ENCODE results near the gene GMDS. TPM values are rescaled to one million over a fixed set of nuclear protein-coding genes. Genes with fewer than 3 reads are reported as not detected.

GMDS gene
- total and polyA plus RNA-seq, 2 of the 8 experiments (the other 6 are each of a cell fraction or from before 2014, with no cell fraction given) = 16.8 to 50.0 TPM

DNA sequence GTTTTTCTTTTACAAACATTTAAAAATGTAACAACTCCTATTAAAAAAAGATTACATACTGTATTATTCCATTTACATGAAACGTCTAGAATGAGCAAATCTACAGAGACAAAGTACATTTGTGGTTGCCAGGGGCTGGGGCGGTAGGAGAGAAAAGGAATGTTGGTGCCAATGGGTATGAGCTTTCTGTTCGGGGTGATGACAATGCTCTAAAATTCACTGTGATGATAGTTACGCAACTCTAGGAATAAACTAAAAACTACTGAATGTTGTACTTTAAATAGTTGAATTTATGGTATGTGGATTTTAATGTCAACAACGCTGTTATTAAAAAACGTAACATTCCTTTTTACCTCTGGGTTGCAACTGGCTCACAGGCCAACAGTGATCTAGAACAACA, 211.1 kb downstream of the GMDS start:
- Histone ChIP-seq H2BK12ac (ENCODE audit: low read depth, low read length) (no peak overlapping the region), H2BK120ac (replicated peaks; ENCODE audit: low read depth, low read length) (no peak overlapping the region), H4K20me1 (replicated peaks in 1 of 2; ENCODE audit: control insufficient read depth in 1 of 2, insufficient read depth in 2 of 2, low read length in 2 of 2) (no peaks in the 10 kb centered on the region), H3K79me2 (ENCODE audit: control insufficient read depth in 1 of 2, insufficient read depth in 2 of 2, low read length in 2 of 2) (no peaks in the 10 kb centered on the region), H4K5ac (ENCODE audit: insufficient read length, low read depth, low read length) (no peak overlapping the region), H3K4me3 (ENCODE audit: extremely low read depth in 1 of 4, insufficient read depth in 2 of 4, low read depth in 3 of 4, low read length in 4 of 4) (no peak overlapping the region), H2AK5ac (ENCODE audit: low read depth, low read length) (no peak overlapping the region), H2BK15ac (ENCODE audit: low read length) (no peak overlapping the region), H3K4me2 (ENCODE audit: insufficient read depth in 1 of 2, low read depth in 2 of 2, low read length in 2 of 2) (no peak overlapping the region), H3K4ac (replicated peaks; ENCODE audit: insufficient read length, low read depth, low read length) (no peak overlapping the region), H4K91ac (replicated peaks; ENCODE audit: insufficient read length, low read length) (no peak overlapping the region), H2BK20ac (ENCODE audit: low read length) (no peak overlapping the region), H3K18ac (ENCODE audit: extremely low read depth, low read length) (no peak overlapping the region), H3K27ac (ENCODE audit: low read depth, low read length) (no peak overlapping the region), H3K23ac (ENCODE audit: insufficient read length) (no peak overlapping the region), H3K9me3 (ENCODE audit: insufficient read depth in 2 of 2, low read depth in 1 of 2, low read length in 1 of 2) (no peaks in the 10 kb centered on the region), H3K14ac (ENCODE audit: insufficient read length) (no peak overlapping the region), H3K9ac (replicated peaks in 1 of 4; ENCODE audit: extremely low read depth in 1 of 4, low read depth in 3 of 4, low read length in 3 of 4) (no peak overlapping the region), H3K36me3 (ENCODE audit: control insufficient read depth in 2 of 4, insufficient read depth in 4 of 4, low read length in 3 of 4) (no peaks in the 10 kb centered on the region), H2AFZ (ENCODE audit: low read length) (no peak overlapping the region), H3K27me3 (replicated peaks in 1 of 4; ENCODE audit: control insufficient read depth in 3 of 4, extremely low read depth in 1 of 4, insufficient read depth in 3 of 4, low read length in 3 of 4) (no peaks in the 10 kb centered on the region), H3K4me1 (replicated peaks in 1 of 4; ENCODE audit: control insufficient read depth in 3 of 4, insufficient read depth in 4 of 4, low read length in 3 of 4) (peaks cover 0 to 4% (median 2%) of the 10 kb centered on the region in 4 experiments; a peak in 2 of 7 replicates), H3K79me1 (ENCODE audit: low read depth, low read length) (peaks cover 2% of the 10 kb centered on the region; the same call in 1 of the 2 replicates), H3K56ac (replicated peaks; ENCODE audit: insufficient read length, low read depth, low read length) (no peak overlapping the region), H3K23me2 (ENCODE audit: low read depth, low read length) (no peaks in the 10 kb centered on the region; the same call in 1 of the 2 replicates), H2BK5ac (ENCODE audit: low read depth, low read length) (no peak overlapping the region), H4K8ac (ENCODE audit: extremely low read depth, insufficient read depth, low read length) (no peak overlapping the region)
- TF ChIP-seq JUND (IDR thresholded peaks at IDR 0.05; ENCODE audit: low read length) (no peak), CHD2 (IDR thresholded peaks at IDR 0.05; ENCODE audit: low read length) (no peak), RBBP5 (IDR thresholded peaks at IDR 0.05; ENCODE audit: borderline replicate concordance, low read depth, low read length) (no peak), CREB1 (IDR thresholded peaks at IDR 0.05) (no peak)
- no peak for DNase-seq (ENCODE audit: low read depth in 1 of 2, low spot score in 2 of 2)
- FAIRE-seq = no peak
- CTCF ChIA-PET (ENCODE audit: partially characterized antibody) = interaction anchor here (1.0 kb wide), 1 partner anchor 10 kb away, joined by 3 read pairs; no protein-coding TSS in a partner anchor
- WGBS, 2 experiments (ENCODE audit: extremely low coverage in 1 of 2, insufficient coverage in 1 of 2, insufficient read length in 1 of 2, insufficient replicate concordance in 2 of 2, low coverage in 1 of 2, low lambda C conversion rate in 2 of 2, missing lambda C conversion rate in 1 of 2) = 96% methylated on average over 6 of the region's 6 CpGs; no CpG with 5 or more reads in 1 of the 2 experiments
- POLR2A ChIA-PET (ENCODE audit: partially characterized antibody) = no interaction called here
